A549 (cell line): ENCODE data around the gene ZFPM1. TPM values are rescaled to one million over a fixed set of nuclear protein-coding genes. Genes with fewer than 3 reads are reported as not detected.

Experiments
- ATAC-seq, 2 experiments: fragments of 200-7000 bp in 1 of 2; fragments of >200 bp in 1 of 2; cut with Nextera tagmentation in 1 of 2; cut with Tn5 transposase in 1 of 2; 3 replicates each; pipeline versions ENCODE4 v1.8.0 to v1.9.1; 2018 to 2020; ENCODE audit warnings: mild to moderate bottlenecking in 1 of 2, moderate library complexity in 1 of 2
- CTCF ChIA-PET: fragments of 300-600 bp; sonication (Branson Sonifier 250); formaldehyde crosslinking; extraction: SDS; loops from one replicate; lab custom pipeline; 2021; ENCODE audit warnings: antibody characterized with exemption, inconsistent platforms; lab: Yijun Ruan, JAX
- POLR2A ChIA-PET: fragments of 350-600 bp; formaldehyde crosslinking; extraction: SDS; loops from one replicate; lab custom pipeline; 2021; ENCODE audit warnings: antibody characterized with exemption, inconsistent platforms; lab: Yijun Ruan, JAX
- DNase-seq, 2 experiments: peaks; one replicate each; pipeline versions ENCODE4 v3.0.0 to v3.0.0-alpha.2; 2011 to 2016; ENCODE audit warnings: low read depth in 1 of 2, low spot score in 1 of 2
- FAIRE-seq: peaks from 2 replicates; lab custom pipeline; 2011; peaks lifted over from hg19 to GRCh38; lab: Jason Lieb, UNC
- H3K27ac ChIP-seq, 2 experiments: fragments of >200 bp; sonication (Bioruptor Twin); formaldehyde crosslinking; 3 replicates each; pipeline ENCODE4 v1.5.1; 2016 to 2017
- H3K4me1 ChIP-seq: fragments of >200 bp; sonication (Bioruptor Twin); formaldehyde crosslinking; 3 replicates; pipeline ENCODE4 v1.6.1; 2016
- H3K4me2 ChIP-seq: fragments of >200 bp; sonication (Bioruptor Twin); formaldehyde crosslinking; 3 replicates; pipeline ENCODE4 v1.6.1; 2016
- H3K4me3 ChIP-seq: fragments of >200 bp; sonication (Bioruptor Twin); formaldehyde crosslinking; 3 replicates; pipeline ENCODE4 v1.5.1; 2016
- H3K9me3 ChIP-seq: fragments of >200 bp; sonication (Bioruptor Twin); formaldehyde crosslinking; 3 replicates; pipeline ENCODE4 v1.6.1; 2016
- FOSB ChIP-seq: fragments of 250-450 bp; sonication (Bioruptor Pico); IDR thresholded peaks from 2 replicates; pipeline ENCODE4 v1.5.0; 2020; ENCODE audit warnings: mild to moderate bottlenecking, moderate library complexity
- FOSL2 ChIP-seq, 2 experiments: fragments of 450-650 bp in 1 of 2; fragments of >200 bp in 1 of 2; sonication (Bioruptor Twin) in 1 of 2; formaldehyde crosslinking; IDR thresholded peaks; 2 replicates each; pipeline versions ENCODE4 v1.5.0 to v1.6.1; 2016 to 2020; ENCODE audit warnings: mild to moderate bottlenecking in 1 of 2, moderate library complexity in 1 of 2
- HOXB13 ChIP-seq: fragments of 250-450 bp; sonication (Bioruptor Pico); IDR thresholded peaks from 2 replicates; pipeline ENCODE4 v1.5.0; 2020; ENCODE audit warnings: low read depth, mild to moderate bottlenecking, moderate library complexity
- JUN ChIP-seq, 2 experiments: fragments of >200 bp; sonication (Bioruptor Twin); formaldehyde crosslinking; IDR thresholded peaks; 2 replicates in 1 of 2; 3 replicates in 1 of 2; pipeline ENCODE4 v1.6.1; 2016 to 2017
- KDM1A ChIP-seq: fragments of 200-600 bp; sonication (generic); IDR thresholded peaks from 2 replicates; pipeline ENCODE4 v1.6.1; 2016; ENCODE audit warnings: low read depth, mild to moderate bottlenecking
- MAX ChIP-seq: IDR thresholded peaks from 2 replicates; pipeline ENCODE4 v1.6.1; 2012
- NFE2L2 ChIP-seq: fragments of 150-350 bp; conservative IDR thresholded peaks from 2 replicates; pipeline ENCODE4 v1.6.1; 2014; ENCODE audit warnings: low read length
- RFX5 ChIP-seq: fragments of 450-650 bp; IDR thresholded peaks from 2 replicates; pipeline ENCODE4 v1.7.1; 2014; ENCODE audit warnings: antibody characterized with exemption, mild to moderate bottlenecking, moderate library complexity
- TP53 ChIP-seq: fragments of 250-450 bp; sonication (Bioruptor Pico); IDR thresholded peaks from 2 replicates; pipeline ENCODE4 v1.5.0; 2021; ENCODE audit warnings: mild to moderate bottlenecking, moderate library complexity
- ZC3H11A ChIP-seq: fragments of 450-650 bp; IDR thresholded peaks from 2 replicates; pipeline ENCODE4 v1.6.1; 2014; ENCODE audit warnings: antibody characterized with exemption, mild to moderate bottlenecking
- ZFP36 ChIP-seq: fragments of 450-650 bp; IDR thresholded peaks from 2 replicates; pipeline ENCODE4 v1.6.1; 2014; ENCODE audit warnings: borderline replicate concordance; ENCODE audit not compliant: partially characterized antibody
- ZNF302 ChIP-seq: fragments of 250-450 bp; sonication (Bioruptor Pico); IDR thresholded peaks from 2 replicates; pipeline ENCODE4 v1.9.0; 2021; ENCODE audit warnings: inconsistent platforms, mild to moderate bottlenecking, moderate library complexity
- WGBS: methylation state at CpG from one replicate; pipeline ENCODE4 v1.1.6; 2017; ENCODE audit errors: missing lambda C conversion rate; 5-methylcytosine and 5-hydroxymethylcytosine counted together
- polyA plus RNA-seq, 4 experiments: library from polyadenylated mRNA; depleted of rRNA in 3 of 4; stranded (reverse); fragments of >200 nt; fragmentation: RNase III in 1 of 4; extraction: RNeasy Plus Mini Kit Qiagen cat#74134 plus additional on column Dnase treatment in 1 of 4; gene quantifications; 2 replicates in 3 of 4; 3 replicates in 1 of 4; pipeline ENCODE4 v1.2.3, GENCODE V29; 2011 to 2017
- TF ChIP-seq, protein P1 (sequence below): fragments of 250-450 bp; sonication (Bioruptor Pico); IDR thresholded peaks from 2 replicates; pipeline ENCODE4 v1.5.0; 2021; ENCODE audit warnings: mild to moderate bottlenecking, moderate library complexity, borderline replicate concordance
- TF ChIP-seq, protein P2 (sequence below): fragments of 250-450 bp; sonication (Bioruptor Pico); IDR thresholded peaks from 2 replicates; pipeline ENCODE4 v1.5.0; 2020; ENCODE audit warnings: low read depth, mild to moderate bottlenecking, moderate library complexity
- TF ChIP-seq, protein P3 (sequence below): fragments of 200-600 bp; sonication (generic); IDR thresholded peaks from 2 replicates; pipeline ENCODE4 v1.6.1; 2016; ENCODE audit warnings: antibody characterized with exemption, mild to moderate bottlenecking, moderate library complexity
- TF ChIP-seq, protein P4 (sequence below): fragments of >200 bp; sonication (Bioruptor Twin); formaldehyde crosslinking; IDR thresholded peaks from 2 replicates; pipeline ENCODE4 v1.6.1; 2016

The ZFPM1 gene
- polyA plus RNA-seq, 2 of the 4 experiments (the other 2 are of a cell fraction), result 0.36 to 2.5 TPM

GRCh38 chr16:88478889-88479792, 26.1 kb downstream of the ZFPM1 start:
- H3K4me1 ChIP-seq, result no peaks in the 10 kb centered on the region
- H3K27ac ChIP-seq, result no peak overlapping the region
- ChIA-PET POLR2A (no interaction called here), CTCF (no interaction called here)
- WGBS, result 82% methylated on average over 29 of the region's 39 CpGs
- no peak overlapping the region for H3K4me2 ChIP-seq
- FAIRE-seq (no peak), ATAC-seq (no peak), DNase-seq (no peak)
- TF ChIP-seq FOSL2 (IDR thresholded peaks at IDR 0.05), result no peak
- no peak for TF ChIP-seq FOSL2 (CRISPR knock-in tag; IDR thresholded peaks at IDR 0.05)
- TF ChIP-seq FOSB (CRISPR knock-in tag), result no peak
- TF ChIP-seq, protein P1, sequence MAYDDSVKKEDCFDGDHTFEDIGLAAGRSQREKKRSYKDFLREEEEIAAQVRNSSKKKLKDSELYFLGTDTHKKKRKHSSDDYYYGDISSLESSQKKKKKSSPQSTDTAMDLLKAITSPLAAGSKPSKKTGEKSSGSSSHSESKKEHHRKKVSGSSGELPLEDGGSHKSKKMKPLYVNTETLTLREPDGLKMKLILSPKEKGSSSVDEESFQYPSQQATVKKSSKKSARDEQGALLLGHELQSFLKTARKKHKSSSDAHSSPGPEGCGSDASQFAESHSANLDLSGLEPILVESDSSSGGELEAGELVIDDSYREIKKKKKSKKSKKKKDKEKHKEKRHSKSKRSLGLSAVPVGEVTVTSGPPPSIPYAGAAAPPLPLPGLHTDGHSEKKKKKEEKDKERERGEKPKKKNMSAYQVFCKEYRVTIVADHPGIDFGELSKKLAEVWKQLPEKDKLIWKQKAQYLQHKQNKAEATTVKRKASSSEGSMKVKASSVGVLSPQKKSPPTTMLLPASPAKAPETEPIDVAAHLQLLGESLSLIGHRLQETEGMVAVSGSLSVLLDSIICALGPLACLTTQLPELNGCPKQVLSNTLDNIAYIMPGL (CRISPR knock-in tag), result no peak
- TF ChIP-seq, protein P2, sequence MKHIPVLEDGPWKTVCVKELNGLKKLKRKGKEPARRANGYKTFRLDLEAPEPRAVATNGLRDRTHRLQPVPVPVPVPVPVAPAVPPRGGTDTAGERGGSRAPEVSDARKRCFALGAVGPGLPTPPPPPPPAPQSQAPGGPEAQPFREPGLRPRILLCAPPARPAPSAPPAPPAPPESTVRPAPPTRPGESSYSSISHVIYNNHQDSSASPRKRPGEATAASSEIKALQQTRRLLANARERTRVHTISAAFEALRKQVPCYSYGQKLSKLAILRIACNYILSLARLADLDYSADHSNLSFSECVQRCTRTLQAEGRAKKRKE (CRISPR knock-in tag), result no peak
- TF ChIP-seq RFX5, result no peak
- no peak for TF ChIP-seq NFE2L2
- TF ChIP-seq HOXB13 (CRISPR knock-in tag), result no peak
- TF ChIP-seq, protein P3, sequence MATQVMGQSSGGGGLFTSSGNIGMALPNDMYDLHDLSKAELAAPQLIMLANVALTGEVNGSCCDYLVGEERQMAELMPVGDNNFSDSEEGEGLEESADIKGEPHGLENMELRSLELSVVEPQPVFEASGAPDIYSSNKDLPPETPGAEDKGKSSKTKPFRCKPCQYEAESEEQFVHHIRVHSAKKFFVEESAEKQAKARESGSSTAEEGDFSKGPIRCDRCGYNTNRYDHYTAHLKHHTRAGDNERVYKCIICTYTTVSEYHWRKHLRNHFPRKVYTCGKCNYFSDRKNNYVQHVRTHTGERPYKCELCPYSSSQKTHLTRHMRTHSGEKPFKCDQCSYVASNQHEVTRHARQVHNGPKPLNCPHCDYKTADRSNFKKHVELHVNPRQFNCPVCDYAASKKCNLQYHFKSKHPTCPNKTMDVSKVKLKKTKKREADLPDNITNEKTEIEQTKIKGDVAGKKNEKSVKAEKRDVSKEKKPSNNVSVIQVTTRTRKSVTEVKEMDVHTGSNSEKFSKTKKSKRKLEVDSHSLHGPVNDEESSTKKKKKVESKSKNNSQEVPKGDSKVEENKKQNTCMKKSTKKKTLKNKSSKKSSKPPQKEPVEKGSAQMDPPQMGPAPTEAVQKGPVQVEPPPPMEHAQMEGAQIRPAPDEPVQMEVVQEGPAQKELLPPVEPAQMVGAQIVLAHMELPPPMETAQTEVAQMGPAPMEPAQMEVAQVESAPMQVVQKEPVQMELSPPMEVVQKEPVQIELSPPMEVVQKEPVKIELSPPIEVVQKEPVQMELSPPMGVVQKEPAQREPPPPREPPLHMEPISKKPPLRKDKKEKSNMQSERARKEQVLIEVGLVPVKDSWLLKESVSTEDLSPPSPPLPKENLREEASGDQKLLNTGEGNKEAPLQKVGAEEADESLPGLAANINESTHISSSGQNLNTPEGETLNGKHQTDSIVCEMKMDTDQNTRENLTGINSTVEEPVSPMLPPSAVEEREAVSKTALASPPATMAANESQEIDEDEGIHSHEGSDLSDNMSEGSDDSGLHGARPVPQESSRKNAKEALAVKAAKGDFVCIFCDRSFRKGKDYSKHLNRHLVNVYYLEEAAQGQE, result no peak
- TF ChIP-seq, protein P4, sequence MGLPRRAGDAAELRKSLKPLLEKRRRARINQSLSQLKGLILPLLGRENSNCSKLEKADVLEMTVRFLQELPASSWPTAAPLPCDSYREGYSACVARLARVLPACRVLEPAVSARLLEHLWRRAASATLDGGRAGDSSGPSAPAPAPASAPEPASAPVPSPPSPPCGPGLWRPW, result no peak
- no peak for TF ChIP-seq TP53
- TF ChIP-seq JUN (IDR thresholded peaks at IDR 0.05), result no peak
- TF ChIP-seq ZNF302 (CRISPR knock-in tag), result no peak
- no peak for TF ChIP-seq ZC3H11A
- TF ChIP-seq MAX, result no peak
- H3K9me3 ChIP-seq, result no peaks in the 10 kb centered on the region
- no peak overlapping the region for H3K4me3 ChIP-seq

GRCh38 chr16:88479793-88480760, 27.0 kb downstream of the ZFPM1 start:
- peak; percentile 96 for TF ChIP-seq ZFP36
- no peak for TF ChIP-seq KDM1A
- TF ChIP-seq, all 56 proteins: peak for 1
- POLR2A ChIA-PET, result no interaction called here
- H3K4me1 ChIP-seq, result no peaks in the 10 kb centered on the region
- H3K4me2 ChIP-seq, result no peak overlapping the region
- no peak for DNase-seq
- no peak overlapping the region for H3K27ac ChIP-seq
- H3K4me3 ChIP-seq, result no peak overlapping the region
- no peak for FAIRE-seq
- WGBS, result 85% methylated on average over 21 of the region's 28 CpGs
- no peak for ATAC-seq
- no peaks in the 10 kb centered on the region for H3K9me3 ChIP-seq
- CTCF ChIA-PET, result interaction anchor here (1.0 kb wide), 1 partner anchor 43 kb away, joined by 3 read pairs; no protein-coding TSS in a partner anchor
